ENCODE data around the gene MTMR10.

DNA sequence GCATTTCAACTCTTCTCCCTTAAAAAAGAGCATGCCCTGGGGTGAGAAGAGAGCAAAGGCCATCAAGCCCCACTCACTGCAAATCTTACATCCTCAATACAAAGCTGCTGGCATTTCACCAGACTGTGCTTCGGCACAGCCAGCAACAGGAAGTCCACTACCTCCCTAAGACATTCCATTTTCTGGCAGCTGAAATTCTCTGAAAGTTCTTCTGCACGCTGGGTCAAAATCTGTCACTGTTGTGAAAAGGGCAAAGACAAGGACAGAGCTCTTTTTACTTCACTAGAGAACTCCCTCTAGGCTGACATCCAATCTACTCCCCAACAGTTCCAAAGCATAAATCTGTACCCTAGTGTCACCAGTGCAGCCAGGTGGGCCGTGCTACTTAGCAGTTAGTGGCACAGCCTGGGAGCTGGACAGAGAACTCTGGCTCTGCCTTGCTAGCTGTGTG lies 6.3 kb downstream of the MTMR10 start:
- TF ChIP-seq, protein P1, sequence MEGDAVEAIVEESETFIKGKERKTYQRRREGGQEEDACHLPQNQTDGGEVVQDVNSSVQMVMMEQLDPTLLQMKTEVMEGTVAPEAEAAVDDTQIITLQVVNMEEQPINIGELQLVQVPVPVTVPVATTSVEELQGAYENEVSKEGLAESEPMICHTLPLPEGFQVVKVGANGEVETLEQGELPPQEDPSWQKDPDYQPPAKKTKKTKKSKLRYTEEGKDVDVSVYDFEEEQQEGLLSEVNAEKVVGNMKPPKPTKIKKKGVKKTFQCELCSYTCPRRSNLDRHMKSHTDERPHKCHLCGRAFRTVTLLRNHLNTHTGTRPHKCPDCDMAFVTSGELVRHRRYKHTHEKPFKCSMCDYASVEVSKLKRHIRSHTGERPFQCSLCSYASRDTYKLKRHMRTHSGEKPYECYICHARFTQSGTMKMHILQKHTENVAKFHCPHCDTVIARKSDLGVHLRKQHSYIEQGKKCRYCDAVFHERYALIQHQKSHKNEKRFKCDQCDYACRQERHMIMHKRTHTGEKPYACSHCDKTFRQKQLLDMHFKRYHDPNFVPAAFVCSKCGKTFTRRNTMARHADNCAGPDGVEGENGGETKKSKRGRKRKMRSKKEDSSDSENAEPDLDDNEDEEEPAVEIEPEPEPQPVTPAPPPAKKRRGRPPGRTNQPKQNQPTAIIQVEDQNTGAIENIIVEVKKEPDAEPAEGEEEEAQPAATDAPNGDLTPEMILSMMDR (IDR thresholded peaks at IDR 0.05; ENCODE audit: low read length) = no peak
- TF ChIP-seq EZH2 (optimal IDR thresholded peaks at IDR 0.05; ENCODE audit: low read depth, low read length) (no peak), EZH2phosphoT487 (IDR thresholded peaks at IDR 0.05; ENCODE audit: low read length) (no peak)
